K562 (cell line): ENCODE data around the gene BEND6. TPM values are rescaled to one million over a fixed set of nuclear protein-coding genes. Genes with fewer than 3 reads are reported as not detected.

Experiments
- ATAC-seq: fragments of 200-7000 bp; cut with Tn5 transposase; 3 replicates; pipeline ENCODE4 v1.9.1; 2020; ENCODE audit warnings: moderate library complexity
- BruUV-seq: library from RNA; stranded (reverse); fragments of 400-500 nt; replicated peaks from 2 replicates; lab custom pipeline; 2021; lab: Mats Ljungman, UMichigan
- CTCF ChIA-PET: fragments of 300-600 bp; formaldehyde crosslinking; extraction: SDS; loops from one replicate; lab custom pipeline; 2021; ENCODE audit warnings: low intra/inter-chr PET ratio; lab: Yijun Ruan, JAX
- POLR2A ChIA-PET: fragments of 300-600, 350-650 bp; sonication (Branson Sonifier 250); formaldehyde crosslinking; extraction: SDS; loops from one replicate; lab custom pipeline; 2021; ENCODE audit warnings: antibody characterized with exemption, inconsistent platforms; lab: Yijun Ruan, JAX
- DNase-seq, 4 experiments: peaks; one replicate each; pipeline versions ENCODE4 v3.0.0 to v3.0.0-alpha.2; 2011 to 2018; ENCODE audit warnings: low spot score in 3 of 4, mixed read lengths in 3 of 4; ENCODE audit errors: extremely low read depth in 1 of 4
- FAIRE-seq: peaks from 2 replicates; lab custom pipeline; 2011; peaks lifted over from hg19 to GRCh38; lab: Jason Lieb, UNC
- H2AFZ ChIP-seq: 2 replicates; pipeline ENCODE4 v1.6.0; 2011; ENCODE audit warnings: low read depth, low read length, control low read depth, inconsistent platforms
- H3K27ac ChIP-seq: fragments of 200-600 bp; 3 replicates; pipeline ENCODE4 v1.8.0; 2011; ENCODE audit warnings: low read depth, mild to moderate bottlenecking, control low read depth, inconsistent platforms, low read length, moderate library complexity, mixed read lengths; ENCODE audit errors: extremely low read depth
- H3K27me3 ChIP-seq, 2 experiments: fragments of 300-600 bp in 1 of 2; 2 replicates in 1 of 2; 3 replicates in 1 of 2; pipeline versions ENCODE4 v1.6.0 to v1.8.0; 2011; ENCODE audit warnings: inconsistent platforms in 2 of 2, low read length in 2 of 2, mild to moderate bottlenecking in 1 of 2, mixed read lengths in 1 of 2, moderate library complexity in 1 of 2; ENCODE audit not compliant: control insufficient read depth in 2 of 2, insufficient read depth in 2 of 2
- H3K36me3 ChIP-seq: fragments of 300-600 bp; 3 replicates; pipeline ENCODE4 v1.8.0; 2011; ENCODE audit warnings: mild to moderate bottlenecking, low read length, inconsistent platforms; ENCODE audit not compliant: control insufficient read depth, insufficient read depth
- H3K4me1 ChIP-seq, 2 experiments: fragments of 200-600 bp in 1 of 2; replicated peaks in 1 of 2; 2 replicates in 1 of 2; 3 replicates in 1 of 2; pipeline versions ENCODE4 v1.5.1 to v1.8.0; 2011; ENCODE audit warnings: inconsistent platforms in 2 of 2, low read length in 2 of 2, mild to moderate bottlenecking in 1 of 2, mixed read lengths in 1 of 2, moderate library complexity in 1 of 2; ENCODE audit not compliant: control insufficient read depth in 2 of 2, insufficient read depth in 2 of 2
- H3K4me2 ChIP-seq: 2 replicates; pipeline ENCODE4 v1.6.1; 2011; ENCODE audit warnings: low read length, control low read depth, inconsistent platforms, mixed read lengths; ENCODE audit not compliant: insufficient read depth
- H3K4me3 ChIP-seq: fragments of 200-600 bp; sonication (generic), shearing (Covaris generic); 2 replicates; pipeline ENCODE4 v1.5.1; 2016; ENCODE audit warnings: control low read depth, inconsistent platforms
- H3K79me2 ChIP-seq: fragments of 200-600 bp; 3 replicates; pipeline ENCODE4 v1.8.0; 2011; ENCODE audit warnings: low read length, inconsistent platforms; ENCODE audit not compliant: control insufficient read depth, insufficient read depth
- H3K9ac ChIP-seq, 2 experiments: 2 replicates each; pipeline versions ENCODE4 v1.6.0 to v1.6.1; 2011; ENCODE audit warnings: low read depth in 2 of 2, low read length in 2 of 2, control low read depth in 1 of 2, inconsistent platforms in 1 of 2, mild to moderate bottlenecking in 1 of 2, mixed read lengths in 1 of 2; ENCODE audit not compliant: insufficient read depth in 1 of 2
- H3K9me1 ChIP-seq: one replicate; pipeline ENCODE4 v1.6.0; 2011; ENCODE audit warnings: inconsistent platforms, mild to moderate bottlenecking, low read length, moderate library complexity; ENCODE audit not compliant: control insufficient read depth, insufficient read depth
- H3K9me3 ChIP-seq: replicated peaks from 2 replicates; pipeline ENCODE4 v1.5.1; 2011; ENCODE audit warnings: low read depth, low read length, inconsistent platforms; ENCODE audit not compliant: control insufficient read depth, insufficient read depth
- H4K20me1 ChIP-seq: replicated peaks from 2 replicates; pipeline ENCODE4 v1.6.1; 2011; ENCODE audit warnings: low read length, inconsistent platforms, mixed read lengths; ENCODE audit not compliant: control insufficient read depth, insufficient read depth
- BHLHE40 ChIP-seq: IDR thresholded peaks from 2 replicates; pipeline ENCODE4 v1.6.1; 2011; ENCODE audit warnings: low read length, improper control_type of control experiment
- C11orf30 ChIP-seq: fragments of 450-650 bp; IDR thresholded peaks from 2 replicates; pipeline ENCODE4 v1.6.1; 2016; ENCODE audit warnings: low read depth, mild to moderate bottlenecking
- CEBPB ChIP-seq: fragments of 450-650 bp; IDR thresholded peaks from 2 replicates; pipeline ENCODE4 v1.6.1; 2016; ENCODE audit warnings: missing genetic modification characterization, missing compliant biosample characterization
- CEBPG ChIP-seq, 3 experiments: fragments of 200-800 bp in 1 of 3; sonication (Bioruptor generic) in 1 of 3; sonication (generic) in 1 of 3; formaldehyde crosslinking in 1 of 3; IDR thresholded peaks in 2 of 3; conservative IDR thresholded peaks in 1 of 3; 2 replicates each; pipeline versions ENCODE4 v1.6.1 to v1.8.0; 2016 to 2022; ENCODE audit warnings: missing compliant biosample characterization in 2 of 3, missing genetic modification characterization in 2 of 3, mild to moderate bottlenecking in 1 of 3, missing genetic modification reagents in 1 of 3
- CREB1 ChIP-seq, 2 experiments: sonication (generic) in 1 of 2; formaldehyde crosslinking in 1 of 2; IDR thresholded peaks; 2 replicates each; pipeline versions ENCODE4 v1.6.1 to v1.8.0; 2012 to 2022; ENCODE audit warnings: inconsistent platforms in 1 of 2, mild to moderate bottlenecking in 1 of 2, missing genetic modification reagents in 1 of 2, moderate library complexity in 1 of 2
- FOXA1 ChIP-seq: fragments of 450-650 bp; IDR thresholded peaks from 2 replicates; pipeline ENCODE4 v1.6.1; 2016; ENCODE audit warnings: mild to moderate bottlenecking, borderline replicate concordance
- NUFIP1 ChIP-seq: fragments of 450-650 bp; IDR thresholded peaks from 2 replicates; pipeline ENCODE4 v1.6.1; 2018; ENCODE audit not compliant: partially characterized antibody
- SIX5 ChIP-seq, 2 experiments: IDR thresholded peaks; 2 replicates each; pipeline ENCODE4 v1.6.1; 2011; ENCODE audit warnings: low read length in 2 of 2, borderline replicate concordance in 1 of 2, low read depth in 1 of 2, mild to moderate bottlenecking in 1 of 2, moderate library complexity in 1 of 2; ENCODE audit not compliant: insufficient read depth in 1 of 2
- XRCC3 ChIP-seq: fragments of 450-650 bp; IDR thresholded peaks from 2 replicates; pipeline ENCODE4 v1.6.1; 2017; ENCODE audit warnings: mild to moderate bottlenecking, moderate library complexity
- ZBTB8A ChIP-seq: fragments of 450-650 bp; IDR thresholded peaks from 2 replicates; pipeline ENCODE4 v1.6.1; 2018; ENCODE audit warnings: mild to moderate bottlenecking, moderate library complexity; ENCODE audit not compliant: partially characterized antibody
- ZNF134 ChIP-seq: fragments of 250-450 bp; sonication (Bioruptor Pico); conservative IDR thresholded peaks from 2 replicates; pipeline ENCODE4 v1.4.0; 2020
- WGBS: fragments of 100-300 bp; shearing (Covaris generic); methylation state at CpG from one replicate; pipeline ENCODE4 v1.1.6; 2016; ENCODE audit warnings: low coverage, mixed read lengths; ENCODE audit not compliant: insufficient coverage; ENCODE audit errors: missing lambda C conversion rate; 5-methylcytosine and 5-hydroxymethylcytosine counted together
- in situ Hi-C: fragments of 300-500 bp; cut with MboI; formaldehyde crosslinking; loops from 4 replicates; pipeline ENCODE4 v1.15.0; 2018; ENCODE audit warnings: inconsistent platforms, mixed read lengths
- intact Hi-C: fragments of 100-400 bp; cut with micrococcal nuclease; formaldehyde crosslinking; loops from 2 replicates; pipeline ENCODE4 v1.14.2; 2022
- polyA plus RNA-seq, 8 experiments: library from polyadenylated mRNA; depleted of rRNA in 4 of 8; stranded (reverse) in 5 of 8; unstranded in 3 of 8; fragments of >200 nt; fragmentation: Nextera tagmentation in 2 of 8; fragmentation: Illumina TruSeq in 1 of 8; extraction: Ambion mirVana in 2 of 8; extraction: Trizol in 1 of 8; gene quantifications; 2 replicates each; pipeline versions ENCODE4 v1.2.1 to v1.2.3, GENCODE V29; 2011 to 2014; ENCODE audit warnings: inconsistent platforms in 1 of 8, missing spikeins in 1 of 8
- total RNA-seq, 7 experiments: library from RNA; depleted of rRNA in 6 of 7; stranded (reverse); fragments of >200 nt in 6 of 7; fragmentation: Illumina TruSeq in 2 of 7; extraction: Trizol in 2 of 7; gene quantifications; 2 replicates each; pipeline versions ENCODE4 v1.2.1 to v1.2.3, GENCODE V29; 2011 to 2021; ENCODE audit warnings: low replicate concordance in 1 of 7
- TF ChIP-seq, protein P1 (sequence below): fragments of 450-650 bp; IDR thresholded peaks from 2 replicates; pipeline ENCODE4 v1.6.1; 2016; ENCODE audit warnings: missing biosample characterization, missing genetic modification characterization
- TF ChIP-seq, protein P2 (sequence below): fragments of 450-650 bp; conservative IDR thresholded peaks from 2 replicates; pipeline ENCODE4 v1.6.1; 2016; ENCODE audit warnings: missing genetic modification characterization, low read depth, mild to moderate bottlenecking, control low read depth, missing compliant biosample characterization
- TF ChIP-seq, protein P3 (sequence below): sonication (generic); formaldehyde crosslinking; IDR thresholded peaks from 2 replicates; pipeline ENCODE4 v1.8.1; 2023; ENCODE audit warnings: mild to moderate bottlenecking, missing genetic modification reagents
- TF ChIP-seq, protein P4 (sequence below): sonication (generic); formaldehyde crosslinking; IDR thresholded peaks from 2 replicates; pipeline ENCODE4 v1.8.0; 2022; ENCODE audit warnings: mild to moderate bottlenecking, low read depth, missing genetic modification reagents

Gene BEND6
- total and polyA plus RNA-seq, 9 of the 15 experiments (the other 6 are each of a cell fraction or from before 2014, with no cell fraction given) = 0.37 to 4.0 (median 1.1) TPM

DNA sequence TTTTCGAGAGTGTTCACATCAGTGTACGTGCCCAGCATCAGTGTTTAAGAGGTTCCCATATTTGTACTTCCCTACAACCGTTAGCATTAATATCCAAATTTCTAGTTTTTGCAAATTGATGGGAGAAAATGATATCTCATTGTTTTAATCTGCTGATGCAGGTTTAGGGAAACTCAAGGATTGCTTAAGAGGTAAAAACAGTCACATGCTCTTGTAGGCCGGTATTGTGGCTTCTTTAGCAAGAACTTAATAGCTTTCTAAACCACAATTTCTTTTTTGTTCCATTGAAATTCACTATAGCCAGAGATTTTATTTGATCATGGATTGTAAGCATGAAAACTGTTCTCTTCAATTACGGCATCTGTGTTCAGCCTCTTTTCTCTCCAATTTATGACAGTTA is 29.5 kb downstream of the BEND6 start:
- FAIRE-seq = peak; percentile 26
- no peak for TF ChIP-seq CEBPG (CRISPR knock-in tag; IDR thresholded peaks at IDR 0.05)
- TF ChIP-seq CEBPG (tag; conservative IDR thresholded peaks at IDR 0.05 in 1 of 2, IDR thresholded peaks at IDR 0.05 in 1 of 2) = peak; percentile 33 to 70; a peak in 2 of 4 replicates
- TF ChIP-seq BHLHE40 = no peak
- TF ChIP-seq, protein P1, sequence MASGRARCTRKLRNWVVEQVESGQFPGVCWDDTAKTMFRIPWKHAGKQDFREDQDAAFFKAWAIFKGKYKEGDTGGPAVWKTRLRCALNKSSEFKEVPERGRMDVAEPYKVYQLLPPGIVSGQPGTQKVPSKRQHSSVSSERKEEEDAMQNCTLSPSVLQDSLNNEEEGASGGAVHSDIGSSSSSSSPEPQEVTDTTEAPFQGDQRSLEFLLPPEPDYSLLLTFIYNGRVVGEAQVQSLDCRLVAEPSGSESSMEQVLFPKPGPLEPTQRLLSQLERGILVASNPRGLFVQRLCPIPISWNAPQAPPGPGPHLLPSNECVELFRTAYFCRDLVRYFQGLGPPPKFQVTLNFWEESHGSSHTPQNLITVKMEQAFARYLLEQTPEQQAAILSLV (tag) = no peak
- TF ChIP-seq, protein P2, sequence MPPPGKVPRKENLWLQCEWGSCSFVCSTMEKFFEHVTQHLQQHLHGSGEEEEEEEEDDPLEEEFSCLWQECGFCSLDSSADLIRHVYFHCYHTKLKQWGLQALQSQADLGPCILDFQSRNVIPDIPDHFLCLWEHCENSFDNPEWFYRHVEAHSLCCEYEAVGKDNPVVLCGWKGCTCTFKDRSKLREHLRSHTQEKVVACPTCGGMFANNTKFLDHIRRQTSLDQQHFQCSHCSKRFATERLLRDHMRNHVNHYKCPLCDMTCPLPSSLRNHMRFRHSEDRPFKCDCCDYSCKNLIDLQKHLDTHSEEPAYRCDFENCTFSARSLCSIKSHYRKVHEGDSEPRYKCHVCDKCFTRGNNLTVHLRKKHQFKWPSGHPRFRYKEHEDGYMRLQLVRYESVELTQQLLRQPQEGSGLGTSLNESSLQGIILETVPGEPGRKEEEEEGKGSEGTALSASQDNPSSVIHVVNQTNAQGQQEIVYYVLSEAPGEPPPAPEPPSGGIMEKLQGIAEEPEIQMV = no peak
- TF ChIP-seq, protein P3, sequence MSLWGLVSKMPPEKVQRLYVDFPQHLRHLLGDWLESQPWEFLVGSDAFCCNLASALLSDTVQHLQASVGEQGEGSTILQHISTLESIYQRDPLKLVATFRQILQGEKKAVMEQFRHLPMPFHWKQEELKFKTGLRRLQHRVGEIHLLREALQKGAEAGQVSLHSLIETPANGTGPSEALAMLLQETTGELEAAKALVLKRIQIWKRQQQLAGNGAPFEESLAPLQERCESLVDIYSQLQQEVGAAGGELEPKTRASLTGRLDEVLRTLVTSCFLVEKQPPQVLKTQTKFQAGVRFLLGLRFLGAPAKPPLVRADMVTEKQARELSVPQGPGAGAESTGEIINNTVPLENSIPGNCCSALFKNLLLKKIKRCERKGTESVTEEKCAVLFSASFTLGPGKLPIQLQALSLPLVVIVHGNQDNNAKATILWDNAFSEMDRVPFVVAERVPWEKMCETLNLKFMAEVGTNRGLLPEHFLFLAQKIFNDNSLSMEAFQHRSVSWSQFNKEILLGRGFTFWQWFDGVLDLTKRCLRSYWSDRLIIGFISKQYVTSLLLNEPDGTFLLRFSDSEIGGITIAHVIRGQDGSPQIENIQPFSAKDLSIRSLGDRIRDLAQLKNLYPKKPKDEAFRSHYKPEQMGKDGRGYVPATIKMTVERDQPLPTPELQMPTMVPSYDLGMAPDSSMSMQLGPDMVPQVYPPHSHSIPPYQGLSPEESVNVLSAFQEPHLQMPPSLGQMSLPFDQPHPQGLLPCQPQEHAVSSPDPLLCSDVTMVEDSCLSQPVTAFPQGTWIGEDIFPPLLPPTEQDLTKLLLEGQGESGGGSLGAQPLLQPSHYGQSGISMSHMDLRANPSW = no peak
- no peak for TF ChIP-seq CREB1 (IDR thresholded peaks at IDR 0.05)
- no peak for TF ChIP-seq CREB1 (CRISPR knock-in tag; IDR thresholded peaks at IDR 0.05)
- no peak for TF ChIP-seq C11orf30
- TF ChIP-seq, protein P4, sequence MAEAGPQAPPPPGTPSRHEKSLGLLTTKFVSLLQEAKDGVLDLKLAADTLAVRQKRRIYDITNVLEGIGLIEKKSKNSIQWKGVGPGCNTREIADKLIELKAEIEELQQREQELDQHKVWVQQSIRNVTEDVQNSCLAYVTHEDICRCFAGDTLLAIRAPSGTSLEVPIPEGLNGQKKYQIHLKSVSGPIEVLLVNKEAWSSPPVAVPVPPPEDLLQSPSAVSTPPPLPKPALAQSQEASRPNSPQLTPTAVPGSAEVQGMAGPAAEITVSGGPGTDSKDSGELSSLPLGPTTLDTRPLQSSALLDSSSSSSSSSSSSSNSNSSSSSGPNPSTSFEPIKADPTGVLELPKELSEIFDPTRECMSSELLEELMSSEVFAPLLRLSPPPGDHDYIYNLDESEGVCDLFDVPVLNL (CRISPR knock-in tag) = no peak
- TF ChIP-seq ZBTB8A = no peak
- TF ChIP-seq ZNF134 = no peak
- no peak for TF ChIP-seq NUFIP1
- no peak for TF ChIP-seq XRCC3
- TF ChIP-seq SIX5 (IDR thresholded peaks at IDR 0.05; ENCODE audit: borderline replicate concordance in 1 of 2, insufficient read depth in 1 of 2, low read depth in 1 of 2, low read length in 2 of 2) = no peak
- no peak for TF ChIP-seq FOXA1
- TF ChIP-seq CEBPB = peak; percentile 42; the same call in 1 of the 2 replicates
- intact Hi-C loops = no loop called here
- WGBS = 28% methylated on average over 5 of the region's 5 CpGs
- no peaks in the 10 kb centered on the region for H3K9me3 ChIP-seq
- no peak overlapping the region for H3K4me2 ChIP-seq
- no peak for DNase-seq
- H3K4me3 ChIP-seq = no peak overlapping the region
- in situ Hi-C loops = no loop called here
- no peak for ATAC-seq
- ChIA-PET CTCF (no interaction called here), POLR2A (interaction anchor here (0.9 kb wide), 1 partner anchor 16 kb away, joined by 3 read pairs; no protein-coding TSS in a partner anchor)
- no peaks in the 10 kb centered on the region for H3K36me3 ChIP-seq
- H2AFZ ChIP-seq = peak overlapping the region; percentile 20; the same call in 1 of the 2 replicates
- H3K9ac ChIP-seq = no peak overlapping the region
- H3K79me2 ChIP-seq = no peaks in the 10 kb centered on the region
- no TSS peak for BruUV-seq
- no peaks in the 10 kb centered on the region for H3K9me1 ChIP-seq
- no peaks in the 10 kb centered on the region for H3K4me1 ChIP-seq
- H3K27ac ChIP-seq = no peak overlapping the region
- no peaks in the 10 kb centered on the region for H3K27me3 ChIP-seq
- no peaks in the 10 kb centered on the region for H4K20me1 ChIP-seq
